Keratinocyte (primary cell): ENCODE measurements around the gene LPAR3. TPM values are rescaled to one million over a fixed set of nuclear protein-coding genes. Genes with fewer than 3 reads are reported as not detected.

ENCODE experiments used
- DNase-seq: peaks from one replicate; pipeline ENCODE4 v3.0.0-alpha.2; 2011; ENCODE audit warnings: low read depth, missing footprints, low spot score
- FAIRE-seq: peaks from 2 replicates; lab custom pipeline; 2011; peaks lifted over from hg19 to GRCh38; lab: Jason Lieb, UNC
- H2AFZ ChIP-seq: 2 replicates; pipeline ENCODE4 v1.6.0; 2012; ENCODE audit warnings: low read length, control low read depth, inconsistent platforms; ENCODE audit not compliant: control insufficient read depth
- H3K27ac ChIP-seq: 2 replicates; pipeline ENCODE4 v1.5.1; 2011; ENCODE audit warnings: low read length; ENCODE audit not compliant: control insufficient read depth, insufficient read depth
- H3K27me3 ChIP-seq: 3 replicates; pipeline ENCODE4 v1.6.0; 2011; ENCODE audit warnings: low read length; ENCODE audit not compliant: control insufficient read depth, insufficient read depth; ENCODE audit errors: extremely low read depth
- H3K36me3 ChIP-seq, 2 experiments: 2 replicates in 1 of 2; 3 replicates in 1 of 2; pipeline ENCODE4 v1.5.1; 2011; ENCODE audit warnings: low read length in 2 of 2, mild to moderate bottlenecking in 1 of 2; ENCODE audit not compliant: control insufficient read depth in 2 of 2, insufficient read depth in 2 of 2; ENCODE audit errors: extremely low read depth in 1 of 2
- H3K4me1 ChIP-seq: 3 replicates; pipeline ENCODE4 v1.5.1; 2011; ENCODE audit warnings: low read length; ENCODE audit not compliant: control insufficient read depth, insufficient read depth; ENCODE audit errors: extremely low read depth
- H3K4me2 ChIP-seq: 3 replicates; pipeline ENCODE4 v1.6.0; 2011; ENCODE audit warnings: low read depth, low read length; ENCODE audit not compliant: control insufficient read depth, insufficient read depth; ENCODE audit errors: extremely low read depth
- H3K4me3 ChIP-seq, 3 experiments: fragments of 200-600 bp in 1 of 3; sonication (generic) in 1 of 3; 2 replicates in 2 of 3; 3 replicates in 1 of 3; pipeline ENCODE4 v1.5.1; 2011 to 2016; ENCODE audit warnings: low read length in 3 of 3, mild to moderate bottlenecking in 3 of 3, control low read depth in 2 of 3, inconsistent platforms in 1 of 3, low read depth in 1 of 3, mixed read lengths in 1 of 3, mixed run types in 1 of 3, moderate library complexity in 1 of 3; ENCODE audit not compliant: control insufficient read depth in 2 of 3, insufficient read depth in 2 of 3; ENCODE audit errors: extremely low read depth in 1 of 3
- H3K79me2 ChIP-seq: 2 replicates; pipeline ENCODE4 v1.6.0; 2012; ENCODE audit warnings: low read length; ENCODE audit not compliant: control insufficient read depth, insufficient read depth
- H3K9ac ChIP-seq: 3 replicates; pipeline ENCODE4 v1.6.0; 2011; ENCODE audit warnings: low read length; ENCODE audit not compliant: control insufficient read depth, insufficient read depth; ENCODE audit errors: extremely low read depth
- H3K9me1 ChIP-seq: 3 replicates; pipeline ENCODE4 v1.6.0; 2011; ENCODE audit warnings: low read length; ENCODE audit not compliant: control insufficient read depth, insufficient read depth; ENCODE audit errors: extremely low read depth
- H3K9me3 ChIP-seq: 2 replicates; pipeline ENCODE4 v1.5.1; 2012; ENCODE audit warnings: low read depth, low read length; ENCODE audit not compliant: control insufficient read depth
- H4K20me1 ChIP-seq: 3 replicates; pipeline ENCODE4 v1.6.0; 2011; ENCODE audit warnings: low read length; ENCODE audit not compliant: control insufficient read depth, insufficient read depth; ENCODE audit errors: extremely low read depth
- CTCF ChIP-seq, 3 experiments: IDR thresholded peaks in 1 of 3; conservative IDR thresholded peaks in 1 of 3; optimal IDR thresholded peaks in 1 of 3; 2 replicates in 2 of 3; 3 replicates in 1 of 3; pipeline versions ENCODE3 to v1.5.1; 2011; ENCODE audit warnings: low read length in 3 of 3, mild to moderate bottlenecking in 3 of 3, moderate library complexity in 2 of 3, control low read depth in 1 of 3, inconsistent platforms in 1 of 3; ENCODE audit not compliant: insufficient read depth in 2 of 3; ENCODE audit errors: extremely low read depth in 1 of 3
- EZH2 ChIP-seq: IDR thresholded peaks from one replicate; pipeline ENCODE4 v1.6.1; 2012; ENCODE audit warnings: inconsistent platforms, mild to moderate bottlenecking, low read length, moderate library complexity
- dilution Hi-C: fragments of 300-500 bp; cut with MboI; formaldehyde crosslinking; loops from one replicate; pipeline ENCODE4 v1.7.0; 2020; ENCODE audit warnings: low sequenced_read_pairs; ENCODE audit not compliant: extremely low pct_ligation_motif_present
- polyA plus RNA-seq, 5 experiments: library from polyadenylated mRNA; depleted of rRNA in 3 of 5; stranded (reverse) in 3 of 5; stranded (forward) in 1 of 5; unstranded in 1 of 5; fragments of >200 nt; gene quantifications; 1 replicate in 1 of 5; 2 replicates in 3 of 5; 3 replicates in 1 of 5; pipeline versions ENCODE4 v1.2.1 to v1.2.3, GENCODE V29; 2011 to 2012; ENCODE audit warnings: missing spikeins in 2 of 5, low read depth in 1 of 5, low replicate concordance in 1 of 5

LPAR3 gene
- polyA plus RNA-seq, 1 donor (not counting 4 experiments of a cell fraction or from before 2014, with no cell fraction given), result 42.1 TPM

- TF ChIP-seq EZH2, result no peak
- no peak for TF ChIP-seq CTCF (optimal IDR thresholded peaks at IDR 0.05 in 1 of 3, IDR thresholded peaks at IDR 0.05 in 1 of 3, conservative IDR thresholded peaks at IDR 0.05 in 1 of 3; ENCODE audit: extremely low read depth in 1 of 3, insufficient read depth in 2 of 3, low read length in 3 of 3)
Observed at GRCh38 chr1:84871181-84871580, 21.8 kb downstream of the LPAR3 start.

GRCh38 chr1:84870591-84870990, 22.4 kb downstream of the LPAR3 start:
- dilution Hi-C loops, result no loop called here
- no peaks in the 10 kb centered on the region for H3K9me3 ChIP-seq

More at GRCh38 chr1:84871181-84871580, 21.8 kb downstream of the LPAR3 start:
- Histone ChIP-seq H3K4me3 (no peak overlapping the region), H3K9me1 (no peaks in the 10 kb centered on the region), H4K20me1 (no peaks in the 10 kb centered on the region), H2AFZ (no peak overlapping the region), H3K27ac (no peak overlapping the region), H3K36me3 (peaks cover 0 to 3% of the 10 kb centered on the region in 2 experiments), H3K4me2 (no peak overlapping the region), H3K9me3 (no peaks in the 10 kb centered on the region), H3K9ac (no peak overlapping the region), H3K79me2 (peaks cover 33% of the 10 kb centered on the region), H3K27me3 (no peaks in the 10 kb centered on the region), H3K4me1 (no peaks in the 10 kb centered on the region)
- no peak for FAIRE-seq
- dilution Hi-C loops, result no loop called here
- DNase-seq, result no peak

More at GRCh38 chr1:84870591-84870990, 22.4 kb downstream of the LPAR3 start:
- no peaks in the 10 kb centered on the region for H3K36me3 ChIP-seq
- DNase-seq (no peak), FAIRE-seq (no peak)
- no peak overlapping the region for H3K9ac ChIP-seq
- peaks cover 33% of the 10 kb centered on the region for H3K79me2 ChIP-seq
- no peak overlapping the region for H3K27ac ChIP-seq
- H3K4me3 ChIP-seq, result no peak overlapping the region
- no peaks in the 10 kb centered on the region for H3K27me3 ChIP-seq
- TF ChIP-seq EZH2 (no peak), CTCF (optimal IDR thresholded peaks at IDR 0.05 in 1 of 3, IDR thresholded peaks at IDR 0.05 in 1 of 3, conservative IDR thresholded peaks at IDR 0.05 in 1 of 3; ENCODE audit: extremely low read depth in 1 of 3, insufficient read depth in 2 of 3, low read length in 3 of 3) (no peak)
- H3K4me1 ChIP-seq, result no peaks in the 10 kb centered on the region
- no peaks in the 10 kb centered on the region for H4K20me1 ChIP-seq
- no peaks in the 10 kb centered on the region for H3K9me1 ChIP-seq
- H3K4me2 ChIP-seq, result no peak overlapping the region
- no peak overlapping the region for H2AFZ ChIP-seq
